H1 (cell line): ENCODE results near the gene ADD1. TPM values are rescaled to one million over a fixed set of nuclear protein-coding genes. Genes with fewer than 3 reads are reported as not detected.

ENCODE experiments used
- CREB1 ChIP-seq: IDR thresholded peaks from 2 replicates; pipeline ENCODE4 v1.6.1; 2012; ENCODE audit warnings: inconsistent platforms
- EP300 ChIP-seq, 2 experiments: IDR thresholded peaks; 1 replicate in 1 of 2; 2 replicates in 1 of 2; pipeline ENCODE4 v1.6.1; 2011 to 2012; ENCODE audit warnings: low read depth in 2 of 2, low read length in 2 of 2, mild to moderate bottlenecking in 2 of 2, borderline replicate concordance in 1 of 2, inconsistent platforms in 1 of 2, moderate library complexity in 1 of 2
- EZH2 ChIP-seq: fragments of 200-600 bp; sonication (generic); IDR thresholded peaks from 2 replicates; pipeline ENCODE4 v1.7.1; 2012; ENCODE audit warnings: low read depth, mild to moderate bottlenecking, moderate library complexity, low read length, inconsistent platforms; ENCODE audit not compliant: severe bottlenecking
- JUN ChIP-seq: IDR thresholded peaks from 2 replicates; pipeline ENCODE4 v1.6.1; 2011; ENCODE audit warnings: low read depth, mild to moderate bottlenecking, improper control_type of control experiment, low read length
- NRF1 ChIP-seq: IDR thresholded peaks from 2 replicates; pipeline ENCODE4 v1.6.1; 2011; ENCODE audit warnings: mild to moderate bottlenecking, low read depth, low read length, improper control_type of control experiment
- POLR2AphosphoS5 ChIP-seq: IDR thresholded peaks from 2 replicates; pipeline ENCODE4 v1.6.1; 2011; ENCODE audit warnings: low read depth, low read length
- RXRA ChIP-seq: IDR thresholded peaks from 2 replicates; pipeline ENCODE4 v1.6.1; 2011; ENCODE audit warnings: low read depth, mild to moderate bottlenecking, low read length, moderate library complexity; ENCODE audit not compliant: insufficient read depth
- SIRT6 ChIP-seq: IDR thresholded peaks from one replicate; pipeline ENCODE4 v1.7.1; 2012; ENCODE audit warnings: low read length, inconsistent platforms
- polyA plus RNA-seq, 7 experiments: library from polyadenylated mRNA; depleted of rRNA in 3 of 7; stranded (reverse) in 5 of 7; unstranded in 2 of 7; fragments of >200 nt in 5 of 7; fragments of 200-250 nt in 2 of 7; gene quantifications; 1 replicate in 5 of 7; 2 replicates in 1 of 7; 4 replicates in 1 of 7; pipeline versions ENCODE4 v1.2.1 to v1.2.3, GENCODE V29; 2011 to 2013; ENCODE audit warnings: missing spikeins in 2 of 7, mixed read lengths in 2 of 7
- total RNA-seq: library from RNA; stranded (reverse); fragmentation: NEBNext Ultra II Directional; extraction: Animal tissue kit (Norgen Biotek cat#: 25700); gene quantifications from 2 replicates; pipeline ENCODE4 v1.2.1, GENCODE V29; 2021
- TF ChIP-seq, protein P1 (sequence below): fragments of 300-600 bp; sonication (generic); IDR thresholded peaks from 2 replicates; pipeline ENCODE4 v1.7.1; 2012; ENCODE audit warnings: low read length, moderate library complexity, mild to moderate bottlenecking, inconsistent platforms; ENCODE audit not compliant: insufficient replicate concordance
- TF ChIP-seq, protein P2 (sequence below): IDR thresholded peaks from 2 replicates; pipeline ENCODE4 v1.6.1; 2012; ENCODE audit warnings: inconsistent platforms

ADD1 gene
- total and polyA plus RNA-seq, 2 of the 8 experiments (the other 6 are each of a cell fraction or from before 2014, with no cell fraction given): 113 to 143 TPM

DNA sequence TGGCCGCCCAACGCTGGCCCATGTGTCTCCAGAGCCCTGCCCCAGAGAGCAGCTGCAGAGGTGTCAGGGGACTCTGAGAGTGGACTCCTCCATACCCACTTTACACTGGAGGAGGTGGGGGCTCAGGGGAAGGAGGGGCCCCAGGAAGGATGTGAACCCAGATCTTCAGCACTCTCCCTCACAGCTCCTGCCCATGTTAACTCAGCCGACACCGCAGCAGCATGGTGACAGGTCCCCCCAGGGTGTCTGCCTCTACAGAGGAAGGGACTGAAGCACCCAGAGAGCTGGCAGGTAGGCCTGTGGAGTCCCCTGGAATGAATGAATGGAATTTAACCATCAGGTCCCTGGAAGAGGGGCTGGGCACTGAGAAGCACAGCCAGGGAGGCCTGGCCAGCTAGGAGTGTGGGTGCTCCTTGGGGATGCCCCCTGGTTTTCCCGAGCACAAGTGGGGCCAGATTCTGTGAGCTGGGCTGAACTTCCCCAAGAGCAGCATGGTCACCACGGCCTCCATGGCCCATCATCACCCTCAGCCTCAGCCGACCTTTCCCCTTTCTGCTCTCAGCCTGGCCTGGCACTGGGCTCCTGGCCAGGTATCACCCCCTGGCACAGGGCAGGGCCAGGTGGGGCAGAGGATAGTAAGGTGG lies 28.9 kb upstream of the ADD1 start (continued):
- TF ChIP-seq, protein P1, sequence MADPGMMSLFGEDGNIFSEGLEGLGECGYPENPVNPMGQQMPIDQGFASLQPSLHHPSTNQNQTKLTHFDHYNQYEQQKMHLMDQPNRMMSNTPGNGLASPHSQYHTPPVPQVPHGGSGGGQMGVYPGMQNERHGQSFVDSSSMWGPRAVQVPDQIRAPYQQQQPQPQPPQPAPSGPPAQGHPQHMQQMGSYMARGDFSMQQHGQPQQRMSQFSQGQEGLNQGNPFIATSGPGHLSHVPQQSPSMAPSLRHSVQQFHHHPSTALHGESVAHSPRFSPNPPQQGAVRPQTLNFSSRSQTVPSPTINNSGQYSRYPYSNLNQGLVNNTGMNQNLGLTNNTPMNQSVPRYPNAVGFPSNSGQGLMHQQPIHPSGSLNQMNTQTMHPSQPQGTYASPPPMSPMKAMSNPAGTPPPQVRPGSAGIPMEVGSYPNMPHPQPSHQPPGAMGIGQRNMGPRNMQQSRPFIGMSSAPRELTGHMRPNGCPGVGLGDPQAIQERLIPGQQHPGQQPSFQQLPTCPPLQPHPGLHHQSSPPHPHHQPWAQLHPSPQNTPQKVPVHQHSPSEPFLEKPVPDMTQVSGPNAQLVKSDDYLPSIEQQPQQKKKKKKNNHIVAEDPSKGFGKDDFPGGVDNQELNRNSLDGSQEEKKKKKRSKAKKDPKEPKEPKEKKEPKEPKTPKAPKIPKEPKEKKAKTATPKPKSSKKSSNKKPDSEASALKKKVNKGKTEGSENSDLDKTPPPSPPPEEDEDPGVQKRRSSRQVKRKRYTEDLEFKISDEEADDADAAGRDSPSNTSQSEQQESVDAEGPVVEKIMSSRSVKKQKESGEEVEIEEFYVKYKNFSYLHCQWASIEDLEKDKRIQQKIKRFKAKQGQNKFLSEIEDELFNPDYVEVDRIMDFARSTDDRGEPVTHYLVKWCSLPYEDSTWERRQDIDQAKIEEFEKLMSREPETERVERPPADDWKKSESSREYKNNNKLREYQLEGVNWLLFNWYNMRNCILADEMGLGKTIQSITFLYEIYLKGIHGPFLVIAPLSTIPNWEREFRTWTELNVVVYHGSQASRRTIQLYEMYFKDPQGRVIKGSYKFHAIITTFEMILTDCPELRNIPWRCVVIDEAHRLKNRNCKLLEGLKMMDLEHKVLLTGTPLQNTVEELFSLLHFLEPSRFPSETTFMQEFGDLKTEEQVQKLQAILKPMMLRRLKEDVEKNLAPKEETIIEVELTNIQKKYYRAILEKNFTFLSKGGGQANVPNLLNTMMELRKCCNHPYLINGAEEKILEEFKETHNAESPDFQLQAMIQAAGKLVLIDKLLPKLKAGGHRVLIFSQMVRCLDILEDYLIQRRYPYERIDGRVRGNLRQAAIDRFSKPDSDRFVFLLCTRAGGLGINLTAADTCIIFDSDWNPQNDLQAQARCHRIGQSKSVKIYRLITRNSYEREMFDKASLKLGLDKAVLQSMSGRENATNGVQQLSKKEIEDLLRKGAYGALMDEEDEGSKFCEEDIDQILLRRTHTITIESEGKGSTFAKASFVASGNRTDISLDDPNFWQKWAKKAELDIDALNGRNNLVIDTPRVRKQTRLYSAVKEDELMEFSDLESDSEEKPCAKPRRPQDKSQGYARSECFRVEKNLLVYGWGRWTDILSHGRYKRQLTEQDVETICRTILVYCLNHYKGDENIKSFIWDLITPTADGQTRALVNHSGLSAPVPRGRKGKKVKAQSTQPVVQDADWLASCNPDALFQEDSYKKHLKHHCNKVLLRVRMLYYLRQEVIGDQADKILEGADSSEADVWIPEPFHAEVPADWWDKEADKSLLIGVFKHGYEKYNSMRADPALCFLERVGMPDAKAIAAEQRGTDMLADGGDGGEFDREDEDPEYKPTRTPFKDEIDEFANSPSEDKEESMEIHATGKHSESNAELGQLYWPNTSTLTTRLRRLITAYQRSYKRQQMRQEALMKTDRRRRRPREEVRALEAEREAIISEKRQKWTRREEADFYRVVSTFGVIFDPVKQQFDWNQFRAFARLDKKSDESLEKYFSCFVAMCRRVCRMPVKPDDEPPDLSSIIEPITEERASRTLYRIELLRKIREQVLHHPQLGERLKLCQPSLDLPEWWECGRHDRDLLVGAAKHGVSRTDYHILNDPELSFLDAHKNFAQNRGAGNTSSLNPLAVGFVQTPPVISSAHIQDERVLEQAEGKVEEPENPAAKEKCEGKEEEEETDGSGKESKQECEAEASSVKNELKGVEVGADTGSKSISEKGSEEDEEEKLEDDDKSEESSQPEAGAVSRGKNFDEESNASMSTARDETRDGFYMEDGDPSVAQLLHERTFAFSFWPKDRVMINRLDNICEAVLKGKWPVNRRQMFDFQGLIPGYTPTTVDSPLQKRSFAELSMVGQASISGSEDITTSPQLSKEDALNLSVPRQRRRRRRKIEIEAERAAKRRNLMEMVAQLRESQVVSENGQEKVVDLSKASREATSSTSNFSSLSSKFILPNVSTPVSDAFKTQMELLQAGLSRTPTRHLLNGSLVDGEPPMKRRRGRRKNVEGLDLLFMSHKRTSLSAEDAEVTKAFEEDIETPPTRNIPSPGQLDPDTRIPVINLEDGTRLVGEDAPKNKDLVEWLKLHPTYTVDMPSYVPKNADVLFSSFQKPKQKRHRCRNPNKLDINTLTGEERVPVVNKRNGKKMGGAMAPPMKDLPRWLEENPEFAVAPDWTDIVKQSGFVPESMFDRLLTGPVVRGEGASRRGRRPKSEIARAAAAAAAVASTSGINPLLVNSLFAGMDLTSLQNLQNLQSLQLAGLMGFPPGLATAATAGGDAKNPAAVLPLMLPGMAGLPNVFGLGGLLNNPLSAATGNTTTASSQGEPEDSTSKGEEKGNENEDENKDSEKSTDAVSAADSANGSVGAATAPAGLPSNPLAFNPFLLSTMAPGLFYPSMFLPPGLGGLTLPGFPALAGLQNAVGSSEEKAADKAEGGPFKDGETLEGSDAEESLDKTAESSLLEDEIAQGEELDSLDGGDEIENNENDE: no peak
- TF ChIP-seq JUN (no peak), CREB1 (no peak), NRF1 (no peak), EZH2 (no peak), EP300 (IDR thresholded peaks at IDR 0.05; ENCODE audit: borderline replicate concordance in 1 of 2, low read depth in 2 of 2, low read length in 2 of 2) (no peak), POLR2AphosphoS5 (no peak), SIRT6 (no peak), RXRA (no peak)
- TF ChIP-seq, protein P2, sequence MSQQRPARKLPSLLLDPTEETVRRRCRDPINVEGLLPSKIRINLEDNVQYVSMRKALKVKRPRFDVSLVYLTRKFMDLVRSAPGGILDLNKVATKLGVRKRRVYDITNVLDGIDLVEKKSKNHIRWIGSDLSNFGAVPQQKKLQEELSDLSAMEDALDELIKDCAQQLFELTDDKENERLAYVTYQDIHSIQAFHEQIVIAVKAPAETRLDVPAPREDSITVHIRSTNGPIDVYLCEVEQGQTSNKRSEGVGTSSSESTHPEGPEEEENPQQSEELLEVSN: no peak
- TF ChIP-seq, all 59 proteins: peak for 0
